NCI-H748 treated with DMSO at 0.1 percent for 48 hours (cell line): ENCODE measurements around the gene VSIG10L2.
"Not testable (repeated sequence)": the region's sequence is repeated elsewhere in the genome, so short reads cannot be mapped to it uniquely, and the experiment has no call there.

Source experiments
- DNase-seq: peaks from one replicate; lab custom pipeline; 2025; lab: John Stamatoyannopoulos, UW

VSIG10L2 gene

GRCh38 chr11:125945797-125946520 is at the start of gene VSIG10L2:
VSIG10L2 (plus strand) TSS chr11:125946044; CDS start chr11:125946056, 12 bp downstream.
- no peak for DNase-seq

GRCh38 chr11:125901872-125902271 is 44.0 kb upstream of the VSIG10L2 start:
- no peak for DNase-seq

GRCh38 chr11:125902277-125902926 is 43.4 kb upstream of the VSIG10L2 start:
- DNase-seq: no peak

- DNase-seq: peak; percentile 63
These were observed 42.7 kb upstream of the VSIG10L2 start, which contains the start of gene PUS3 for GRCh38 chr11:125902927-125903710. PUS3 (minus strand) TSS chr11:125903206; CDS start chr11:125896284, 6,922 bp downstream.

- DNase-seq: no peak
These were observed 41.9 kb upstream of the VSIG10L2 start, which contains the start of gene DDX25 for GRCh38 chr11:125903711-125904659. DDX25 (plus strand) TSS chr11:125904508; CDS start chr11:125904518, 10 bp downstream.

- no peak for DNase-seq
These were observed 41.2 kb upstream of the VSIG10L2 start for GRCh38 chr11:125904678-125905077.

- DNase-seq: no peak
These were observed 35.5 kb upstream of the VSIG10L2 start for GRCh38 chr11:125910226-125910849.

- not testable (repeated sequence) for DNase-seq
These were observed 31.2 kb upstream of the VSIG10L2 start for GRCh38 chr11:125914601-125915000.

- DNase-seq: no peak
These were observed 29.0 kb upstream of the VSIG10L2 start for GRCh38 chr11:125916683-125917347.

GRCh38 chr11:125918140-125918840 is 27.6 kb upstream of the VSIG10L2 start:
- DNase-seq: no peak

- no peak for DNase-seq
These were observed 24.8 kb upstream of the VSIG10L2 start for GRCh38 chr11:125921042-125921441.

- no peak for DNase-seq
These were observed 23.7 kb upstream of the VSIG10L2 start for GRCh38 chr11:125922156-125922555.

- DNase-seq: peak; percentile 26
These were observed 22.7 kb upstream of the VSIG10L2 start for GRCh38 chr11:125923012-125923579.

GRCh38 chr11:125923633-125924032 is 22.2 kb upstream of the VSIG10L2 start:
- DNase-seq: no peak

- no peak for DNase-seq
These were observed 21.3 kb upstream of the VSIG10L2 start for GRCh38 chr11:125924384-125925007.

- no peak for DNase-seq
These were observed 20.6 kb upstream of the VSIG10L2 start for GRCh38 chr11:125925247-125925740.

GRCh38 chr11:125925804-125926203 is 20.0 kb upstream of the VSIG10L2 start:
- no peak for DNase-seq

- DNase-seq: no peak
These were observed 19.2 kb upstream of the VSIG10L2 start for GRCh38 chr11:125926682-125927081.
